GM23338 (cell line): ENCODE measurements around the gene NRSN2.

Experiments
- CREB1 ChIP-seq: fragments of 250-450 bp; sonication (Bioruptor Pico); IDR thresholded peaks from 2 replicates; pipeline ENCODE4 v1.5.0; 2020; ENCODE audit warnings: low read depth, mild to moderate bottlenecking, moderate library complexity
- CTCF ChIP-seq, 2 experiments: fragments of 200-600 bp in 1 of 2; sonication (generic) in 1 of 2; conservative IDR thresholded peaks; 2 replicates each; pipeline versions ENCODE4 v1.5.1 to v1.6.1; 2016 to 2017; ENCODE audit warnings: antibody characterized with exemption in 2 of 2, low read depth in 2 of 2, mild to moderate bottlenecking in 2 of 2, moderate library complexity in 1 of 2
- ETS1 ChIP-seq: IDR thresholded peaks from 2 replicates; pipeline ENCODE4 v1.6.1; 2016; ENCODE audit warnings: antibody characterized with exemption
- EZH2 ChIP-seq: fragments of 200-600 bp; sonication (generic); IDR thresholded peaks from one replicate; pipeline ENCODE4 v1.8.0; 2017; ENCODE audit warnings: antibody characterized with exemption, mild to moderate bottlenecking, low read depth; ENCODE audit not compliant: unreplicated experiment
- EZH2phosphoT487 ChIP-seq: fragments of 200-600 bp; sonication (generic); IDR thresholded peaks from one replicate; pipeline ENCODE4 v1.8.1; 2018; ENCODE audit warnings: antibody characterized with exemption; ENCODE audit not compliant: unreplicated experiment
- JUNB ChIP-seq: IDR thresholded peaks from one replicate; pipeline ENCODE4 v1.6.1; 2016; ENCODE audit warnings: antibody characterized with exemption; ENCODE audit not compliant: unreplicated experiment
- NANOG ChIP-seq: IDR thresholded peaks from 2 replicates; pipeline ENCODE4 v1.6.1; 2016; ENCODE audit warnings: antibody characterized with exemption, borderline replicate concordance
- POLR2AphosphoS5 ChIP-seq: IDR thresholded peaks from 2 replicates; pipeline ENCODE4 v1.6.1; 2016; ENCODE audit warnings: antibody characterized with exemption, low read depth
- REST ChIP-seq: IDR thresholded peaks from one replicate; pipeline ENCODE4 v1.6.1; 2018; ENCODE audit warnings: antibody characterized with exemption; ENCODE audit not compliant: unreplicated experiment
- ZNF331 ChIP-seq: fragments of 250-450 bp; sonication (Bioruptor Pico); IDR thresholded peaks from 2 replicates; pipeline ENCODE4 v1.5.0; 2020; ENCODE audit warnings: low read depth, mild to moderate bottlenecking, moderate library complexity
- ZNF462 ChIP-seq: fragments of 250-450 bp; sonication (Bioruptor Pico); IDR thresholded peaks from 2 replicates; pipeline ENCODE4 v1.5.0; 2020; ENCODE audit warnings: mild to moderate bottlenecking, moderate library complexity

GRCh38 chr20:316316-317068 is 30.4 kb upstream of the NRSN2 start:
- no peak for TF ChIP-seq CTCF (conservative IDR thresholded peaks at IDR 0.05; ENCODE audit: low read depth in 2 of 2)
- no peak for TF ChIP-seq EZH2
- no peak for TF ChIP-seq REST
- no peak for TF ChIP-seq JUNB
- TF ChIP-seq POLR2AphosphoS5, result no peak
- TF ChIP-seq EZH2phosphoT487, result no peak
- no peak for TF ChIP-seq CREB1 (CRISPR knock-in tag)
- no peak for TF ChIP-seq NANOG
- TF ChIP-seq ZNF331 (CRISPR knock-in tag), result no peak
- TF ChIP-seq ZNF462, result no peak
- TF ChIP-seq ETS1, result no peak
